ENCODE measurements around the gene SULT1C4. TPM values are rescaled to one million over a fixed set of nuclear protein-coding genes. Genes with fewer than 3 reads are reported as not detected.

SULT1C4 gene
- total RNA-seq, 3 donors from 2014 or later (not counting 1 experiment from before 2014, with no cell fraction given) = not detected

Other genes starting within 250 kb of the SULT1C4 start
- not detected for gene SULT1C3, start 138.0 kb upstream of the SULT1C4 start, total RNA-seq
- not detected for gene SULT1C2, start 89.1 kb upstream of the SULT1C4 start, total RNA-seq
- gene GCC2, start 71.3 kb downstream of the SULT1C4 start, total RNA-seq = 100 to 1,000 TPM in 1 of 3 donors, 10 to 100 TPM in 2; 84.8 to 110 (median 89.6) TPM
- gene LIMS1, start 156.5 kb downstream of the SULT1C4 start, total RNA-seq = 10 to 100 TPM; 31.6 to 41.4 (median 34.8) TPM

Measured in natural killer cell (primary cell).